Fibroblast of lung (primary cell): Measurements from ENCODE around the gene TTC1. TPM values are rescaled to one million over a fixed set of nuclear protein-coding genes. Genes with fewer than 3 reads are reported as not detected.
A peak's percentile ranks its signal among the peaks of the same experiment; 100 is the strongest.

Source experiments
- DNase-seq, 2 donors: peaks; one replicate each; pipeline versions ENCODE4 v3.0.0 to v3.0.0-alpha.2; 2010; ENCODE audit warnings: low read depth in 2 of 2
- H2AFZ ChIP-seq: 2 replicates; pipeline ENCODE4 v1.5.1; 2012; ENCODE audit warnings: low read length, control low read depth, inconsistent platforms
- H3K27ac ChIP-seq: 2 replicates; pipeline ENCODE4 v1.5.1; 2011; ENCODE audit warnings: low read length, control low read depth; ENCODE audit not compliant: insufficient read depth
- H3K27me3 ChIP-seq: 2 replicates; pipeline ENCODE4 v1.5.1; 2011; ENCODE audit warnings: mild to moderate bottlenecking, low read length; ENCODE audit not compliant: control insufficient read depth, insufficient read depth
- H3K36me3 ChIP-seq: 2 replicates; pipeline ENCODE4 v1.5.1; 2011; ENCODE audit warnings: low read length; ENCODE audit not compliant: control insufficient read depth, insufficient read depth
- H3K4me1 ChIP-seq: 2 replicates; pipeline ENCODE4 v1.5.1; 2011; ENCODE audit warnings: low read length; ENCODE audit not compliant: control insufficient read depth, insufficient read depth; ENCODE audit errors: extremely low read depth
- H3K4me2 ChIP-seq: 2 replicates; pipeline ENCODE4 v1.5.1; 2011; ENCODE audit warnings: low read length, control low read depth; ENCODE audit not compliant: insufficient read depth; ENCODE audit errors: extremely low read depth
- H3K4me3 ChIP-seq, 4 experiments: fragments of 200-600 bp in 1 of 4; sonication (generic) in 1 of 4; replicated peaks in 1 of 4; 2 replicates each; pipeline ENCODE4 v1.5.1; 2011 to 2016; ENCODE audit warnings: low read length in 4 of 4, low read depth in 3 of 4, mild to moderate bottlenecking in 3 of 4, control low read depth in 2 of 4, inconsistent platforms in 1 of 4, mixed read lengths in 1 of 4; ENCODE audit not compliant: insufficient read depth in 1 of 4; ENCODE audit errors: control extremely low read depth in 1 of 4
- H3K79me2 ChIP-seq: 2 replicates; pipeline ENCODE4 v1.5.1; 2012; ENCODE audit warnings: mild to moderate bottlenecking, low read length, inconsistent platforms; ENCODE audit not compliant: control insufficient read depth, insufficient read depth
- H3K9ac ChIP-seq: 2 replicates; pipeline ENCODE4 v1.5.1; 2011; ENCODE audit warnings: mild to moderate bottlenecking, low read length, control low read depth; ENCODE audit not compliant: insufficient read depth
- H3K9me3 ChIP-seq: 2 replicates; pipeline ENCODE4 v1.5.1; 2012; ENCODE audit warnings: low read depth, low read length; ENCODE audit not compliant: control insufficient read depth, insufficient read depth
- H4K20me1 ChIP-seq: 2 replicates; pipeline ENCODE4 v1.5.1; 2011; ENCODE audit warnings: low read length; ENCODE audit not compliant: control insufficient read depth, insufficient read depth; ENCODE audit errors: extremely low read depth
- CTCF ChIP-seq, 2 donors: IDR thresholded peaks in 1 of 2; conservative IDR thresholded peaks in 1 of 2; 1 replicate in 1 of 2; 2 replicates in 1 of 2; pipeline ENCODE4 v1.5.1; 2011 to 2012; ENCODE audit warnings: low read length in 2 of 2, control low read depth in 1 of 2, inconsistent platforms in 1 of 2, low read depth in 1 of 2, mild to moderate bottlenecking in 1 of 2
- EZH2 ChIP-seq: IDR thresholded peaks from 2 replicates; pipeline ENCODE4 v1.5.1; 2012; ENCODE audit warnings: low read length, control low read depth, mild to moderate bottlenecking; ENCODE audit errors: missing control alignments
- polyA plus RNA-seq, 2 donors: library from polyadenylated mRNA; depleted of rRNA in 1 of 2; stranded (reverse) in 1 of 2; unstranded in 1 of 2; fragments of >200 nt; gene quantifications; 2 replicates each; pipeline ENCODE4 v1.2.1, GENCODE V29; 2011 to 2012; ENCODE audit warnings: missing spikeins in 1 of 2
- total RNA-seq: library from RNA; depleted of rRNA; stranded (reverse); fragments of >200 nt; gene quantifications from 2 replicates; pipeline ENCODE4 v1.2.1, GENCODE V29; 2014

The TTC1 gene
- total and polyA plus RNA-seq, 2 donors (not counting 1 experiment from before 2014, with no cell fraction given) = 41.6 to 63.7 TPM

GRCh38 chr5:160097991-160098390 lies 89.1 kb downstream of the TTC1 start:
- Histone ChIP-seq H4K20me1 (no peaks in the 10 kb centered on the region), H3K79me2 (peaks cover 7% of the 10 kb centered on the region)

GRCh38 chr5:160105686-160106360 lies 96.9 kb downstream of the TTC1 start:
- H3K79me2 ChIP-seq = peaks cover 19% of the 10 kb centered on the region
- no peak overlapping the region for H3K9ac ChIP-seq
- H3K4me2 ChIP-seq = no peak overlapping the region
- TF ChIP-seq EZH2 (no peak), CTCF (conservative IDR thresholded peaks at IDR 0.05 in 1 of 2, IDR thresholded peaks at IDR 0.05 in 1 of 2; ENCODE audit: low read depth in 1 of 2, low read length in 2 of 2) (no peak)
- no peaks in the 10 kb centered on the region for H3K9me3 ChIP-seq
- no peak overlapping the region for H3K4me3 ChIP-seq
- H4K20me1 ChIP-seq = no peaks in the 10 kb centered on the region
- peak; percentile 18 to 37 for DNase-seq
- H3K36me3 ChIP-seq = no peaks in the 10 kb centered on the region
- H3K27ac ChIP-seq = no peak overlapping the region
- H3K27me3 ChIP-seq = no peaks in the 10 kb centered on the region
- H2AFZ ChIP-seq = no peak overlapping the region
- H3K4me1 ChIP-seq = no peaks in the 10 kb centered on the region

More at GRCh38 chr5:160097991-160098390, 89.1 kb downstream of the TTC1 start:
- H3K36me3 ChIP-seq = peaks cover 2% of the 10 kb centered on the region
- TF ChIP-seq CTCF (conservative IDR thresholded peaks at IDR 0.05 in 1 of 2, IDR thresholded peaks at IDR 0.05 in 1 of 2; ENCODE audit: low read depth in 1 of 2, low read length in 2 of 2) (no peak), EZH2 (no peak)
- no peak overlapping the region for H3K9ac ChIP-seq
- no peaks in the 10 kb centered on the region for H3K4me1 ChIP-seq
- H3K9me3 ChIP-seq = no peaks in the 10 kb centered on the region
- no peaks in the 10 kb centered on the region for H3K27me3 ChIP-seq
- no peak overlapping the region for H3K27ac ChIP-seq
- H3K4me3 ChIP-seq = no peak overlapping the region
- H2AFZ ChIP-seq = no peak overlapping the region
- H3K4me2 ChIP-seq = peak overlapping the region; percentile 10
- DNase-seq = peak in 1 of 2 donors; percentile 80

GRCh38 chr5:160108124-160108523 lies 99.2 kb downstream of the TTC1 start:
- H3K4me1 ChIP-seq = no peaks in the 10 kb centered on the region
- H3K4me2 ChIP-seq = no peak overlapping the region
- peaks cover 3% of the 10 kb centered on the region for H3K36me3 ChIP-seq
- H3K79me2 ChIP-seq = peaks cover 23% of the 10 kb centered on the region
- no peaks in the 10 kb centered on the region for H3K9me3 ChIP-seq
- DNase-seq = no peak
- no peak overlapping the region for H3K4me3 ChIP-seq
- no peak for TF ChIP-seq EZH2
- TF ChIP-seq CTCF (conservative IDR thresholded peaks at IDR 0.05 in 1 of 2, IDR thresholded peaks at IDR 0.05 in 1 of 2; ENCODE audit: low read depth in 1 of 2, low read length in 2 of 2) = no peak
- H3K9ac ChIP-seq = no peak overlapping the region
- no peak overlapping the region for H3K27ac ChIP-seq
- H3K27me3 ChIP-seq = no peaks in the 10 kb centered on the region
- H4K20me1 ChIP-seq = no peaks in the 10 kb centered on the region
- no peak overlapping the region for H2AFZ ChIP-seq

Other genes starting within 250 kb of the TTC1 start
- gene ADRA1B, start 92.7 kb upstream of the TTC1 start, total RNA-seq = 0.26 and 0.99 TPM in 2 replicates
- gene ADRA1B, start 92.7 kb upstream of the TTC1 start, polyA plus RNA-seq = 0.73 and 1.7 TPM in 2 replicates
- 14.9 and 17.0 TPM in 2 replicates for gene PWWP2A, start 110.3 kb downstream of the TTC1 start, total RNA-seq
- 10.4 and 11.7 TPM in 2 replicates for gene PWWP2A, start 110.3 kb downstream of the TTC1 start, polyA plus RNA-seq
- not detected in 2 replicates for gene FABP6, start 220.4 kb downstream of the TTC1 start, total RNA-seq
- gene FABP6, start 220.4 kb downstream of the TTC1 start, polyA plus RNA-seq = not detected in 2 replicates